SK-N-SH treated with all-trans-retinoic acid at 6 μM for 48 hours (cell line): ENCODE results near the gene C2orf15.
"Not testable (repeated sequence)": the region's sequence is repeated elsewhere in the genome, so short reads cannot be mapped to it uniquely, and the experiment has no call there.

Experiments
- ATAC-seq: fragments of 200-7000 bp; cut with Tn5 transposase; 3 replicates; pipeline ENCODE4 v1.9.1; 2020; ENCODE audit warnings: mild to moderate bottlenecking, moderate library complexity
- ARNTL ChIP-seq: fragments of 450-650 bp; formaldehyde crosslinking; IDR thresholded peaks from 2 replicates; pipeline ENCODE4 v1.5.0; 2020; ENCODE audit warnings: low read depth, mild to moderate bottlenecking, moderate library complexity, borderline replicate concordance
- BACH2 ChIP-seq: fragments of 250-450 bp; sonication (Bioruptor Pico); IDR thresholded peaks from 2 replicates; pipeline ENCODE4 v1.9.0; 2021; ENCODE audit warnings: mild to moderate bottlenecking, borderline replicate concordance
- CSDC2 ChIP-seq: fragments of 250-450 bp; sonication (Bioruptor Pico); IDR thresholded peaks from 2 replicates; pipeline ENCODE4 v1.5.0; 2020; ENCODE audit warnings: mild to moderate bottlenecking, moderate library complexity
- ESRRG ChIP-seq: fragments of 250-450 bp; sonication (Bioruptor Pico); IDR thresholded peaks from 2 replicates; pipeline ENCODE4 v1.6.1; 2021; ENCODE audit warnings: mild to moderate bottlenecking
- GLIS3 ChIP-seq: fragments of 250-450 bp; sonication (Bioruptor Pico); IDR thresholded peaks from 2 replicates; pipeline ENCODE4 v1.5.0; 2020; ENCODE audit warnings: mild to moderate bottlenecking, moderate library complexity
- ISL1 ChIP-seq: fragments of 250-450 bp; sonication (Bioruptor Pico); IDR thresholded peaks from 2 replicates; pipeline ENCODE4 v2.1.2; 2022; ENCODE audit warnings: mild to moderate bottlenecking, moderate library complexity
- OSR1 ChIP-seq: fragments of 250-450 bp; sonication (Bioruptor Pico); IDR thresholded peaks from 2 replicates; pipeline ENCODE4 v1.8.0; 2022; ENCODE audit warnings: moderate library complexity, mild to moderate bottlenecking, inconsistent platforms
- PPARA ChIP-seq: fragments of 250-450 bp; sonication (Bioruptor Pico); IDR thresholded peaks from 2 replicates; pipeline ENCODE4 v1.5.0; 2020; ENCODE audit warnings: mild to moderate bottlenecking, borderline replicate concordance
- RARB ChIP-seq: fragments of 250-450 bp; sonication (Bioruptor Pico); IDR thresholded peaks from 2 replicates; pipeline ENCODE4 v1.8.0; 2021; ENCODE audit warnings: mild to moderate bottlenecking, moderate library complexity
- SNAI2 ChIP-seq: fragments of 250-450 bp; sonication (Bioruptor Pico); IDR thresholded peaks from 2 replicates; pipeline ENCODE4 v1.5.0; 2020; ENCODE audit warnings: mild to moderate bottlenecking, moderate library complexity
- TCF4 ChIP-seq: fragments of 250-450 bp; sonication (Bioruptor Pico); IDR thresholded peaks from 2 replicates; pipeline ENCODE4 v1.8.0; 2021; ENCODE audit warnings: mild to moderate bottlenecking, moderate library complexity, borderline replicate concordance
- TOX ChIP-seq: fragments of 250-450 bp; sonication (Bioruptor Pico); IDR thresholded peaks from 2 replicates; pipeline ENCODE4 v1.8.0; 2021; ENCODE audit warnings: mild to moderate bottlenecking, moderate library complexity, borderline replicate concordance
- ZC3H10 ChIP-seq: fragments of 250-450 bp; sonication (Bioruptor Pico); IDR thresholded peaks from 2 replicates; pipeline ENCODE4 v1.5.1; 2021; ENCODE audit warnings: mild to moderate bottlenecking, moderate library complexity
- ZFP3 ChIP-seq: fragments of 250-450 bp; sonication (Bioruptor Pico); IDR thresholded peaks from 2 replicates; pipeline ENCODE4 v1.5.0; 2020; ENCODE audit warnings: mild to moderate bottlenecking, moderate library complexity
- ZFP30 ChIP-seq: fragments of 450-650 bp; formaldehyde crosslinking; IDR thresholded peaks from 2 replicates; pipeline ENCODE4 v1.5.0; 2022; ENCODE audit warnings: mild to moderate bottlenecking, moderate library complexity
- ZNF565 ChIP-seq: fragments of 450-650 bp; formaldehyde crosslinking; conservative IDR thresholded peaks from 2 replicates; pipeline ENCODE4 v1.5.0; 2020; ENCODE audit warnings: low read depth, mild to moderate bottlenecking, moderate library complexity
- ZNF8 ChIP-seq: fragments of 450-650 bp; formaldehyde crosslinking; IDR thresholded peaks from 2 replicates; pipeline ENCODE4 v1.5.0; 2020; ENCODE audit warnings: mild to moderate bottlenecking, moderate library complexity
- TF ChIP-seq, protein P1 (sequence below): fragments of 250-450 bp; sonication (Bioruptor Pico); IDR thresholded peaks from 2 replicates; pipeline ENCODE4 v1.5.0; 2020; ENCODE audit warnings: mild to moderate bottlenecking, moderate library complexity
- TF ChIP-seq, protein P2 (sequence below): fragments of 250-450 bp; sonication (Bioruptor Pico); IDR thresholded peaks from 2 replicates; pipeline ENCODE4 v1.8.0; 2021; ENCODE audit warnings: low read depth, mild to moderate bottlenecking, moderate library complexity, borderline replicate concordance
- TF ChIP-seq, protein P3 (sequence below): fragments of 250-450 bp; sonication (Bioruptor Pico); IDR thresholded peaks from 2 replicates; pipeline ENCODE4 v1.5.1; 2021; ENCODE audit warnings: mild to moderate bottlenecking, moderate library complexity
- TF ChIP-seq, protein P4 (sequence below): fragments of 250-450 bp; sonication (Bioruptor Pico); IDR thresholded peaks from 2 replicates; pipeline ENCODE4 v1.5.1; 2020; ENCODE audit warnings: low read depth, mild to moderate bottlenecking, moderate library complexity

The C2orf15 gene

DNA sequence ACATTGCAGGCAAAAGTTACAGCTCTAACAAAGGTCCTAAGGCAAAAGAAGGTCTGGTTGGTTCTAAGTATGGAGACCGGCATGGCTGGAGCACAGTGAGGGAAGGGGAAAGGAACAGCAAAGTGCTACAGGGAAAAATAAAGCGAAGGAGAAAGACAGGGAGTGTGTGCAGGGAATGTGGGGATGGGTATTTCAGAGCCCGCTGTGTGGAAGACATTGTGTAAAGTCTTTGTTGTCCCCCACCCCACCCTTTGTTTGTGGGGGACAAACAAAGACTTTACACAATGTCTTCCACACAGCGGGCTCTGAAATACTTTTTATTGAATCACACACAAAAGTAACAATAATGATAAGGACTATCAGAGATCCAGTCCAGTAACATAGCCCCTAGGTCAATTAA lies 28.9 kb upstream of the C2orf15 start:
- TF ChIP-seq GLIS3 (CRISPR knock-in tag) (no peak), ARNTL (CRISPR knock-in tag) (no peak), ESRRG (no peak), ZNF565 (CRISPR knock-in tag) (no peak), ZFP30 (CRISPR knock-in tag) (no peak), BACH2 (CRISPR knock-in tag) (no peak), PPARA (CRISPR knock-in tag) (no peak), ISL1 (CRISPR knock-in tag) (no peak)
- TF ChIP-seq, protein P1, sequence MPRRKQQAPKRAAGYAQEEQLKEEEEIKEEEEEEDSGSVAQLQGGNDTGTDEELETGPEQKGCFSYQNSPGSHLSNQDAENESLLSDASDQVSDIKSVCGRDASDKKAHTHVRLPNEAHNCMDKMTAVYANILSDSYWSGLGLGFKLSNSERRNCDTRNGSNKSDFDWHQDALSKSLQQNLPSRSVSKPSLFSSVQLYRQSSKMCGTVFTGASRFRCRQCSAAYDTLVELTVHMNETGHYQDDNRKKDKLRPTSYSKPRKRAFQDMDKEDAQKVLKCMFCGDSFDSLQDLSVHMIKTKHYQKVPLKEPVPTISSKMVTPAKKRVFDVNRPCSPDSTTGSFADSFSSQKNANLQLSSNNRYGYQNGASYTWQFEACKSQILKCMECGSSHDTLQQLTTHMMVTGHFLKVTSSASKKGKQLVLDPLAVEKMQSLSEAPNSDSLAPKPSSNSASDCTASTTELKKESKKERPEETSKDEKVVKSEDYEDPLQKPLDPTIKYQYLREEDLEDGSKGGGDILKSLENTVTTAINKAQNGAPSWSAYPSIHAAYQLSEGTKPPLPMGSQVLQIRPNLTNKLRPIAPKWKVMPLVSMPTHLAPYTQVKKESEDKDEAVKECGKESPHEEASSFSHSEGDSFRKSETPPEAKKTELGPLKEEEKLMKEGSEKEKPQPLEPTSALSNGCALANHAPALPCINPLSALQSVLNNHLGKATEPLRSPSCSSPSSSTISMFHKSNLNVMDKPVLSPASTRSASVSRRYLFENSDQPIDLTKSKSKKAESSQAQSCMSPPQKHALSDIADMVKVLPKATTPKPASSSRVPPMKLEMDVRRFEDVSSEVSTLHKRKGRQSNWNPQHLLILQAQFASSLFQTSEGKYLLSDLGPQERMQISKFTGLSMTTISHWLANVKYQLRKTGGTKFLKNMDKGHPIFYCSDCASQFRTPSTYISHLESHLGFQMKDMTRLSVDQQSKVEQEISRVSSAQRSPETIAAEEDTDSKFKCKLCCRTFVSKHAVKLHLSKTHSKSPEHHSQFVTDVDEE (CRISPR knock-in tag): no peak
- ATAC-seq: no peak

DNA sequence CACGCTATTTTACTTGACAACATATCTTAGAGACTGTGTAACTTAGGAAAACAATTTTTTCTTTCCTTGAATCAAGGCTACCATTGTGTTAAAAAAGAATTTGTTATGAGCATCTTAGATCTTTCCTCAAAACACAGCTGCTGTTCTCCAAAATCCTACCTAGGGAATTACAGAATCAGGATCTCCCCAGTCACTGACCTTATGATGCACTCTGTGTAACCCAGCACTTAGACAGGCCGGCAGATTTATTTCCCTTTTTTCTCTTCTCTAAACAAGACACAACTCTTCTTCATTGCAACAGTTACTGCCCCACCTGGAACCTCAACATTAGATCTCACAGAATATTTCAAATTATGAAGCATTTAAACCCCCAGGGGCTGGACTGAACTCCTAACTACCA lies 13.5 kb upstream of the C2orf15 start:
- no peak for ATAC-seq

DNA sequence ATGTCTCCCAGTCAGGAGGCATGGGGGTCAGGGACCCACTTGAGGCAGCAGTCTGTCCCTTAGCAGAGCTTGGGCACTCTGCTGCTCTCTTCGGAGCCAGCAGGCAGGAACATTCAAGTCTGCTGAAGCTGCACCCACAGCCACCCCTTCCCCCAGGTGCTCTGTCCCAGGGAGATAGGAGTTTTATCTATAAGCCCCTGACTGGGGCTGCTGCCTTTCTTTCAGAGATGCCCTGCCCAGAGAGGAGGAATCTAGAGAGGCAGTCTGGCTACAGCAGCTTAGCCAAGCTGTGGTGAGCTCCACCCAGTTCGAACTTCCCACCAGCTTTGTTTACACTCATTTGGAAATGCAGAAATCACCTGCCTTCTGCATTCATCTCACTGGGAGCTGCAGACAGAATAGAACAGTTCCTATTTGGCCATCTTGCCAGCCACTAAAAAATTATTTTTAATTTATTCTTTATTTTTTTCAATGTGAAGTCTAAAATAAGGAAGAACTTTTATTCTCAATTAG lies 6.4 kb upstream of the C2orf15 start:
- ATAC-seq: not testable (repeated sequence)

More for the DNA sequence above, 13.5 kb upstream of the C2orf15 start:
- TF ChIP-seq ISL1 (CRISPR knock-in tag) (no peak), SNAI2 (CRISPR knock-in tag) (no peak), ESRRG (no peak), PPARA (CRISPR knock-in tag) (no peak), OSR1 (CRISPR knock-in tag) (no peak), CSDC2 (CRISPR knock-in tag) (no peak), ZFP3 (CRISPR knock-in tag) (no peak), ZFP30 (CRISPR knock-in tag) (no peak)

DNA sequence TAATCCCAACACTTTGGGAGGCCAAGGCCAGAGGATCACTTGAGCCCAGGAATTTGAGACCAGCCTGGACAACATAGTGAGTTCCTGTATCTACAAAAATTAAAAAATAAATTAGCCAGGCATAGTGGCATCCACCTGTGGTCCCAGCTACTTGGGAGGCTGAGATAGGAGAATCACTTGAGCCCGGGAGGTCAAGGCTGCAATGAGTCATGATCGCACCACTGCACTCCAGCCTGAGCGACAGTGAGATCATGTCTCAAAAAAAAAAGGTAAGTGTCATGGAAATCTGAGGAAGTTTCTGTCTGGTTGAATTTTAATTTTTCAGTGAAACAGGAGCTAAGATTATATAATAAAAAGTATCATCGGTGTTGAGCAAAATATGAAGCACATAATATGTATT lies 2.5 kb upstream of the C2orf15 start:
- TF ChIP-seq RARB (CRISPR knock-in tag) (no peak), ZFP30 (CRISPR knock-in tag) (no peak), TOX (no peak), CSDC2 (CRISPR knock-in tag) (no peak), ZC3H10 (no peak), ISL1 (CRISPR knock-in tag) (no peak), TCF4 (CRISPR knock-in tag) (no peak), GLIS3 (CRISPR knock-in tag) (no peak), OSR1 (CRISPR knock-in tag) (no peak), ARNTL (CRISPR knock-in tag) (no peak), ZFP3 (CRISPR knock-in tag) (no peak), ZNF8 (no peak), ESRRG (no peak)
- TF ChIP-seq, protein P2, sequence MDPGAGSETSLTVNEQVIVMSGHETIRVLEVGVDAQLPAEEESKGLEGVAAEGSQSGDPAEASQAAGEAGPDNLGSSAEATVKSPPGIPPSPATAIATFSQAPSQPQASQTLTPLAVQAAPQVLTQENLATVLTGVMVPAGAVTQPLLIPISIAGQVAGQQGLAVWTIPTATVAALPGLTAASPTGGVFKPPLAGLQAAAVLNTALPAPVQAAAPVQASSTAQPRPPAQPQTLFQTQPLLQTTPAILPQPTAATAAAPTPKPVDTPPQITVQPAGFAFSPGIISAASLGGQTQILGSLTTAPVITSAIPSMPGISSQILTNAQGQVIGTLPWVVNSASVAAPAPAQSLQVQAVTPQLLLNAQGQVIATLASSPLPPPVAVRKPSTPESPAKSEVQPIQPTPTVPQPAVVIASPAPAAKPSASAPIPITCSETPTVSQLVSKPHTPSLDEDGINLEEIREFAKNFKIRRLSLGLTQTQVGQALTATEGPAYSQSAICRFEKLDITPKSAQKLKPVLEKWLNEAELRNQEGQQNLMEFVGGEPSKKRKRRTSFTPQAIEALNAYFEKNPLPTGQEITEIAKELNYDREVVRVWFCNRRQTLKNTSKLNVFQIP: no peak
- TF ChIP-seq, protein P3, sequence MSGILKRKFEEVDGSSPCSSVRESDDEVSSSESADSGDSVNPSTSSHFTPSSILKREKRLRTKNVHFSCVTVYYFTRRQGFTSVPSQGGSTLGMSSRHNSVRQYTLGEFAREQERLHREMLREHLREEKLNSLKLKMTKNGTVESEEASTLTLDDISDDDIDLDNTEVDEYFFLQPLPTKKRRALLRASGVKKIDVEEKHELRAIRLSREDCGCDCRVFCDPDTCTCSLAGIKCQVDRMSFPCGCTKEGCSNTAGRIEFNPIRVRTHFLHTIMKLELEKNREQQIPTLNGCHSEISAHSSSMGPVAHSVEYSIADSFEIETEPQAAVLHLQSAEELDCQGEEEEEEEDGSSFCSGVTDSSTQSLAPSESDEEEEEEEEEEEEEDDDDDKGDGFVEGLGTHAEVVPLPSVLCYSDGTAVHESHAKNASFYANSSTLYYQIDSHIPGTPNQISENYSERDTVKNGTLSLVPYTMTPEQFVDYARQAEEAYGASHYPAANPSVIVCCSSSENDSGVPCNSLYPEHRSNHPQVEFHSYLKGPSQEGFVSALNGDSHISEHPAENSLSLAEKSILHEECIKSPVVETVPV (CRISPR knock-in tag): no peak
- TF ChIP-seq, protein P4, sequence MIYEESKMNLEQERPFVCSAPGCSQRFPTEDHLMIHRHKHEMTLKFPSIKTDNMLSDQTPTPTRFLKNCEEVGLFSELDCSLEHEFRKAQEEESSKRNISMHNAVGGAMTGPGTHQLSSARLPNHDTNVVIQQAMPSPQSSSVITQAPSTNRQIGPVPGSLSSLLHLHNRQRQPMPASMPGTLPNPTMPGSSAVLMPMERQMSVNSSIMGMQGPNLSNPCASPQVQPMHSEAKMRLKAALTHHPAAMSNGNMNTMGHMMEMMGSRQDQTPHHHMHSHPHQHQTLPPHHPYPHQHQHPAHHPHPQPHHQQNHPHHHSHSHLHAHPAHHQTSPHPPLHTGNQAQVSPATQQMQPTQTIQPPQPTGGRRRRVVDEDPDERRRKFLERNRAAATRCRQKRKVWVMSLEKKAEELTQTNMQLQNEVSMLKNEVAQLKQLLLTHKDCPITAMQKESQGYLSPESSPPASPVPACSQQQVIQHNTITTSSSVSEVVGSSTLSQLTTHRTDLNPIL (CRISPR knock-in tag): no peak
- TF ChIP-seq, protein P1 (CRISPR knock-in tag): no peak
- no peak for ATAC-seq
